ENCODE data around the gene HMCN2. TPM values are rescaled to one million over a fixed set of nuclear protein-coding genes. Genes with fewer than 3 reads are reported as not detected.

Gene HMCN2
- total RNA-seq, 1 donor from 2014 or later: under 0.01 TPM

DNA sequence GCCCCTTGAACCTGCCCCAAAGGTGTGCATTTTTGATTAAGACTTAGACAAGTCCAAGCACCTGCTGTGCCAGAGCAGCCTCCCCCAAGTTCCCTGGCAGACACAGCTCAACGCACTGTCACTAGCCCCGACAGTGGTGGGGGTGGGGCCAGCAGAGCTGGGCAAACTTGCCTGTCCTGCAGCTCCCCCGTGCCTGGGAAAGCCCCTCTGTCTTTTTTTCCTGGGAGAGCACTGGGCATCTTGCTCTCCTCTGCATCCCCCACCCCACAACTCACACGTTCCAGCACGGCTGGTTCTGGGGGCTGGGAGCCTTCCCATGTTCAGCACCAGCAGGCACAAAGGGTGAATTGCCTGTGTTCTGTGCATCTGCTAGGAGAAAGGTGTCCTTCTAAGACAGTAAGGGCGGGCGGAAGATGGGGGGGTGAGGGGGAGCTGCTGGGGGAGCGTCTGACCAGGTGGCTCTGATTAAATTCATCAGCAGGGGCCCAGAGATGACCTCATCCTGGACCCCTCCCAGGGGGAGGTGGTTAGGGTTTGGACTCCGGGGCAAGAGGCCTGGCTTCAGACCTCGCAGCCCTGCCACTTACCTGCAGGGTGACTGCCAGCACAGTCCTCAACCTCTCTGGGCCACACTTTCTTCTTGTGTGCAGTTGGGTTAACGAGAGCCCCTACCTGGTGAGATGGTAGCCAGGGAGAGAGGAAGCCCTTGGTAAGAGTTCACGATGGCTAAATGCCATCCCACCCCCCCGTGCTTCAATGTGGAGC lies 23.5 kb downstream of the HMCN2 start:
- DNase-seq (ENCODE audit: low spot score in 2 of 2): no peak
- FAIRE-seq: no peak

DNA sequence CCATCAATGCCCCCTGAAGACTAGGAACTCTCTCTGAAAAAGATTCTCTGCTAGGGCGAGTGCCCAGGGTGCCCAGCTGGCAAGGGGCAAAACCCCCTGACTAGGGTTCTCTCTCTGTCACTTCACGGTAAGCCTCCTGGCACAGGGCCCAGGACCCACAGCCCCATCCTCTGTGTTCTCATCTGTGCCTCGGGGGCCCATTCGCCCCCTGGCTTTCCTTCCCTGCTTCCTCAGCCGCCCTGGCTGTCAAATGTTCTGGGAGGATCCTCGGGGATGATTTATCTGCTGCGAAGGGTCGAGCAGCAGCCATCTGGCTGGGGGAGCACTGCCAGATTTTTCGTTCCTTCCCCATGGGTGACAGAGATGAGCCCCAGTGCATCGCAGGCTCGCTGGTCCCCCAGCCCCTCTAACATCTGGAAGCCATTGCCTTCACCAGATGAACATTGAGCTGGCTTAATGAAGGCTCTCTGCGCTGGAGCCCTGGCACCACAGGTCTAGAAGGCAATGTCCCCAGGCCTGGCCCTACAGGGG lies 24.2 kb downstream of the HMCN2 start:
- no peak for DNase-seq (ENCODE audit: low spot score in 2 of 2)

DNA sequence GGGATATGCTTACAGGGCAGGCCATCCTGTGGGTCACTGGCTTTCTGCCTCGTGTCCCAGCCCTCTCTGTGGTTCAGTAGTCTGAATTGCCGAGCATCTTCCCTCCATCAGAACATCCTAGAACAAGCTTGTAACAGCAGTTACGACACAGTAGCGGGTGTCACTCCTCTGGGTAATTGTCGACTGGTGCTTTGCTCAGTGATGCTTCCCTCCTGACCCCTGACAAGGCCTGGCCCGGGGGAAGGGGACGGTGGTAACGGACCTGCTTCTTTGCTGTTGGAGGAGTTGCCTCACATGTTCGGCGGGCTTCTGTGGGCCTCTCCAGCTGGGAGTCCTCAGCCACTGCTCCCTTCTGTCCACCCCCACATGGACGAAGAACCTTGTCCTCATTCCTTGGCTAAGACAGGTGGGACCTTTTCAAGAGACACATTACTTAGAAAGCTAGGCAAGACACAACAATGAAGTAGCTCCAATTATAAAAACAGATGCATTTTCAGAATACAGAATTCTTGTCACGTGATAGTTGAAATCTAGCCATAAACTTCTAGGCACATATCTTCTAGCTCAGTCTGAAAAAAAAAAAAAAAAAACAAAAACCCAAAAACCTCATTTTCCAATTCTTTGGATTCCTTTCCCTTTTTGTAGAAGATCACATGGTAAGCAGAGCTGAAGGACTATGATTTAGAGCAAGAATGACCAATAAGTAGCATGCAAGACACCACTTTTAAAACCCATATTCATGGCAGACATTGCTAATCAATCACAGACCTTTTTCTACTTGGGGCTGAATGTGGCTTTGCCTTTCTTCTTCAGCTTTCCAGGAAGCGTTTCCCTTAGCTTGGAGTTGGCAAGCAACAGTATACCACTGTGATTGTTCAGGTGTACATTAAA lies 25.0 kb downstream of the HMCN2 start:
- FAIRE-seq: no peak
- no peak for DNase-seq (ENCODE audit: low spot score in 2 of 2)

More for the DNA sequence above, 24.2 kb downstream of the HMCN2 start:
- no peak for FAIRE-seq

DNA sequence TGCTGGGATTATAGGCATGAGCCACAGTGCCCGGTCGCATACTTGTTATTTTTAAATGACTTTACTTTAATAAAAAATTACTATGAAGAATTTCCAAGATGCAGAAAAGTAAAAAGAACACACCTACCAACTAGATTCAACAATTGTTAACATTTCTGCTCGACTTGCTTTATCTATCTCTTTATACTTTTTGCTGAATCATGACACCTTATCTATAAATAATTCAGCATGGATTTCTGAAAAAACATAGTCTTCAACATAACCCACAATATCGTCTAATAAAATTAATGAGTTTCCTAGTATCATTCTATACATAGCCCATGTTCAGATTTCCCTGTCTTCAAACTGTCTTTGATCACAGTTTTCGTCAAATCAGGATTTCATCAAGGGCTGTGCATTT lies 25.9 kb downstream of the HMCN2 start:
- no peak for FAIRE-seq
- DNase-seq (ENCODE audit: low spot score in 2 of 2): no peak

DNA sequence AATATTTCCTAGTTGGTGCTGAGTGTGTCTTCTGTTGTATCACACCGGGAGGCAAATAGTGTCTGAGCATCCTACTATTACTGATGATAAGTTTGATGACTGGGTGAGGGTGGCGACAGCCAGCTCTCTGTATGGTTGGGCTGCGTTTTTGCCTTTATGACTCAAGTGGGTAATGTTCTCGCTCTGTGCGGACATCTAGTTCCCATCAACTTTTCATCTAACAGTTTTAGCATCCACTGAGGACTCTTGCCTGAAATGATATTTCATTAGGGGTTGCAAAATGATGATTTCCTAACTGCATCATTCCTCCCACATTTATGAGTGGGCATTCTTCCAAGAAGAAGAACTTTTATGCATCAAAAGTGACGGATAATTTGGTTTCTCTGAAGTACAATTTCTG lies 26.5 kb downstream of the HMCN2 start:
- no peak for DNase-seq (ENCODE audit: low spot score in 2 of 2)
- FAIRE-seq: no peak

DNA sequence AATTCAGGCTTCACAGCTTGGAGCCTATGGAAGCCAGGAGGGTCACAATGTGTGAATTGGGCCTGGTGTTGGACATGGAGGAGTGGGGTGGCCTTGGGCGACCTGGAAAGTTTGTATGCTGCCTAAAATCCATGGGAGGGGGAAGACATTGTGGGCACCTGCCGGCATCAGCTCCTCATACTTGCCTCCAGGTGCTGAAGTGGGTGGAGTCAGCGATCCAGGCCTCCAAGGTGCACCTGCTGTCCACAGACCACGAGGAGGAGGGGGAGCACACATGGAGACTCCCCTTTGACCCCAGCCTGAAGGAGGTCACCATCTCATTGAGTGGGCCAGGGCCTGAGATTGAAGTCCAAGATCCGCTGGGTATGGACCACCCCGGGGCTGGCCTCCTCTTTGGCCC lies 29.1 kb downstream of the HMCN2 start:
- FAIRE-seq: no peak
- DNase-seq (ENCODE audit: low spot score in 2 of 2): no peak

DNA sequence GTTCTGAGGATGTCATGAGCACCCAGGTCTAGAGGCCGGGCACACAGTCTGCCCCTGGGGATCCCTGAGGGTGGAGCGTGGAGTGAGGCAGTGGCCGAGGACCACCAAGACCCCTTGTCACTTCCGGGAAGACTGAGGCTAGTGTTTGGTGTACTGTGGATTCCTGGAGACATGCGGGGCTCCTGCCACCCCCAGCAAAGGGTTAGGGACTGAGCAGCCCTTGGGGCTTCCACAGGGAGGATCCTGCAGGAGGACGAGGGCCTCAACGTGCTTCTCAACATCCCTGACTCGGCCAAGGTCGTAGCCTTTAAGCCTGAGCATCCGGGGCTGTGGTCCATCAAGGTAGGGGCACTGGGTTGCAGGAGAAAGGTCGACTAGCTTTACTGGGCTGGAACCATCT lies 29.9 kb downstream of the HMCN2 start:
- DNase-seq (ENCODE audit: low spot score in 2 of 2) (no peak), FAIRE-seq (no peak)

DNA sequence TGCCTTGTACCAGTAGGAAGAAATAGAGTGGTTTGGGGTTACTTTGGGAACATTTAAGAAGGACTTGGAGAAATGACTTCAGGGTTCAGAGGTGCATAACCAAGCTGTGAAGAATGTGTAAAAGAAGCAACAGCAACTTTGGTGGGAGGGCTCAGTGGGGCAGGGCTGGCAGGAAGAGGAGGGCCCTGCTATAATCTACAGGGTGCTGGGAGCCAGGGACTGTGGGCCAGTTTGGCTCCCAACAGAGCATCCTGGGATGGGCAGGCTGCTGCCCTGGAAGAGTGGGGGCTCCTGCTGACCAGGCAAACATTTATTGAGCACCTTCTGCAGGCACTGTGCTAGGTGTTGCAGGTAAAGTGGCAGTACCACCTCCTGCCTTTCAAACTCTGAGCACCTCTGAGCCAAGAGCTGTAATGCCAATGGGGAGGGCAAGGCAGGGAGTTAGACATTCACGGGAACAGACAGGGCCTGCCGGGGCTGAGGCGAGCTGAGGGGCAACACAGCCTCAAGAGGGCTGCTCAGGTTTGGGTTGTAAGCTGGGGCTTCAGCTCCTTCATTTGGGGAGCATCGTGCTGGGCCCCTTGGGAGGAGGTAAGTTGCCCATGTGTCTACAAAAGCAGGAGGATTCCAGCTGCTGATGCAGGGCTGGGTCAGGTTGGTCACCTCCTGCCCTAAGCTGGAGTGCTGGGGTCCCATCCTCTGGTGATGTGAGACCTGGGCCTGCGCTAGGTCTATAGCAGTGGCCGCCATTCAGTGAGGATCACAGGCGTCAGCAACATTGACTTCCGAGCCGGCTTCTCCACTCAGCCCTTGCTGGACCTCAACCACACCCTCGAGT lies 30.6 kb downstream of the HMCN2 start:
- no peak for FAIRE-seq
- no peak for DNase-seq (ENCODE audit: low spot score in 2 of 2)

DNA sequence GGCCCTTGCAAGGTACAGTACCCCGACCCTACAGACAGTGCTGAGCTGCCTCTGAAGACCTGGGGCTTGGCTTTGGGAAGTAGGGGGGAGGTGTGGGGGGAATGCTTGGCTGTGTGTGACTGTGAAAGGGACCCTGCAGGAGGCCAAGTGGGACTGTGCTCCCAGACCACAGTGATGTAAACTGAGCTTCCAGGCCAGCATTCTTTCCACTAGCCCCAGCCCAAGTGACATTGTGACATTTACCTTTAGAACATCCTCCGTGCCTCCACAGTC lies 31.2 kb downstream of the HMCN2 start:
- FAIRE-seq (no peak), DNase-seq (ENCODE audit: low spot score in 2 of 2) (no peak)

DNA sequence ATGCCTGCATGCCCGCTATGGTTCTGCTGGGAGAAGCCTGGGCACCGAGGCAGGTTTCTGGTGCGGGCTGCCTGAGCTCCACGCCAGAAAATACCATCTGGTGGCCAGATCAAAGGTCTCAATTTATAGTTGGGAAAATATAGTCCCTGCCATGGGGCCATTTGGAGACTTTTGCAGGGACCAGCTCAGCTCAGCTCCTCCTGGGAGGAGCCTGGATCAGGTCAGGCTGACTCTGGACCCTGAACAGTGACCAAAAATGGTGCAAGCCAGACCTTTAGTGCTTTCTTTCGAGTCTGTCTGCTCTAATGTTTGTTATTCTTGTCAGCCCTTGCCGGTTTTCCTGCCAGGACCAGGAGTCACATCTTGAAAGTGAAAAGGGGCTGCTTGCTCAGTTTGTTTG lies 31.8 kb downstream of the HMCN2 start:
- DNase-seq (ENCODE audit: low spot score in 2 of 2): no peak
- FAIRE-seq: no peak

DNA sequence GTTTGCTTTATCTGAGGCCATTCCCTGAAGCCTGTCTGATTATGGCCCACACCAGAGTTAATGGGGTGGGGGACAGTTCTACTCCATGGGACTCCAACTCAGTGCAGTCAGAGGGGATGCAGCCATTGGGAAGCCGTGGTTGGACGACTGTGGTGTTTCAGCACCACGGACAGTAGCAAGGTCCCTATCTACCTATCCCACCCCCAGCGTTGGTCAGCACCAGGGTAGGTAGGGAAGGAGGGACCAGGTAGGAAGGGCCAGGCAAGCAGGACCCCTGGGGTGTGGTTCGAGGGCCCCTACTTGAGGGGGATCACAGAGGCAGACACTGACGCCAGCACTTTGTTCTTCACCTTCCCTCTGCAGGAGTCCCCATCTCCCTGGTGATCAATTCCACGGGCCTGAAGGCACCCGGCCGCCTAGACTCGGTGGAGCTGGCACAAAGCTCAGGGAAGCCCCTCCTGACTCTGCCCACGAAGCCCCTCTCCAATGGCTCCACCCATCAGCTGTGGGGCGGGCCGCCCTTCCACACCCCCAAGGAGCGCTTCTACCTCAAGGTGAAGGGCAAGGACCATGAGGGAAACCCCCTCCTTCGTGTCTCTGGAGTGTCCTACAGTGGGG lies 33.2 kb downstream of the HMCN2 start:
- no peak for FAIRE-seq

DNA sequence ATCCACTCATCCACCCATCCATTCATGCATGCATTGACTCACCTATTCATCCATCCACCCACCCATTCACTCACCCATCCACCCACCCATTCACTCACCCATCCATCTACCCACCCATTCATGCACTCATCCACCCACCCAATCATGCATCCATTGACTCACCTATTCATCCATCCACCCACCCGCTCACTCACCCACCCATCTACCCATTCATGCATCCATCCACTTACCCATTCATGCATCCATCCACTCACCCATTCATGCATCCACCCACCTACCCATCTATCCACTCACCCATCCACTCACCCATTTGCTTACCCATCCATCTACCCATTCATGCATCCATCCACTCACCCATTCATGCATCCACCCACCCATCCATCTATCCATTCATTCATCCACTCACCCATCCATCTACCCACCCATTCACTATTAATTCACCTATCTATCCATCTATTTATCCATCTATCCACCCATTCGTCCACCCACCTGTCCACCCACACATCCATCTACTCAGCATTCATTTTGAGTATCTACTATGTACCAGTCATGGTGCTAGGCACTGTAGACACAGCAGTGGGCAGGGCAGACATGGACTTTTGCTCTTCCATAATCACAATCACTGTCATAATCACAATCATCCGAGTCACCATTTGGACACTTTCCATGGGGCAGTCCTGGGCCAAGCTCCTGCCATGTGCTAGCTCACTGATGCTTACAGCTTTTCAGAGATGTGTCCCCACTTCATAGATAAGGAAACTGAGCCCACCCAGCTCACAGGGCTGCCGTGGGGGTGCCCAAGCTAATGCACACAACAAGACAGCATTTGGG lies 34.4 kb downstream of the HMCN2 start:
- DNase-seq (ENCODE audit: low spot score in 2 of 2) (no peak), FAIRE-seq (no peak)

More for the DNA sequence above, 33.2 kb downstream of the HMCN2 start:
- no peak for DNase-seq (ENCODE audit: low spot score in 2 of 2)

DNA sequence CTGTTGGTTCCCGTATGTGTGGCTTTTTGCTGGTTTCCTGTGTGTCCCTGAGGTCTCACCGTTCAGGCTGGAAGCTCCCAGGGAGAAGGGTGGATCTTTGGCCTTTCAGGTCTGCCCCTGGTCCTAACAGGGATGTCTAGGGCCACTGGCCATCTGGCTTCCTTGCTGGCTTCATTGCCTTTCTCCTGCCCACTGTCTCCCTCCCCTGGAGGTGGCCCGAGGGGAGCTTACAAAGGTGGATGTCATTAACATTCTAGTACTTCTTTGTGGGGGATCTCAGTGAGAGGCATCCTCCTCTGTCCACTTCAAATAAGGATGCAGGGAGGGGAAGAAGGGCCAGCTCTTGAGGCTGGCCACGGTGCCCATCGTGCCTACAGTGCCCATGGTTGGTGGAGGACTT lies 35.2 kb downstream of the HMCN2 start:
- DNase-seq (ENCODE audit: low spot score in 2 of 2) (no peak), FAIRE-seq (no peak)

DNA sequence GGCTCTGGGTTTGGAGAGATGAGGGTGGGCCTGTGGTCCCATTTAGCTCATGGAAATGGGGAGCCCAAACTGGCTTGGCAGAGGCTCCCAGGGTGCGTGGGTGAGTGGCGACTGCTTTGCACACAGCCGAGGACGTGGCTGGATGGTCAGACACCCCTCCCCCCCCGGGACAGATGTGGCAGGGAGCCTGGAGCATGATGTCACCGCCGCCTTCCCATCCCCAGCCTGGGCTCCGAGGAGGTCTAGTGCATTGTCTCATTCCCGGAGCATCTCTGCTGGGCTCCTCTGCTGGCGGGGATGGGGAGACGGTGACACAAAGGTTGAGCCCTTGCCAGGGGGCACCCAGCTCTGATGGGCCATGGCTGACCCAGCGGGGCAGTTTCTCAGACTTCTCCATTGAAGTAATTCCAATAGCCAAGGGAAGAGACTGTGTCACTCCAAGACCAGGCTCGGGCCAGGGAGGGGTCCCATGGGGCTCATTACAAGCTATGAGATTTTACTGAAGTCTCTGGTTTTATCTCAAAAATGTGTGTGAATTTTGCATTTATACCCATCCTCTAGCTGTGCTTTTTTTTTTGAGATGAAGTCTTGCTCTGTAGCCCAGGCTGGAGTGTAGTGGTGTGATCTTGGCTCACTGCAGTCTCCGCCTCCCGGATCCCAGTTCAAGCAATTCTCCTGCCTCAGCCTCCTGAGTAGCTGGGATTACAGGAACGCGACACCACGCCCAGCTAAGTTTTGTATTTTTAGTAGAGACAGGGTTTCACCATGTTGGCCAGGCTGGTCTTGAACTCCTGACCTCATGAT lies 36.1 kb downstream of the HMCN2 start:
- DNase-seq (ENCODE audit: low spot score in 2 of 2) (no peak), FAIRE-seq (no peak)

DNA sequence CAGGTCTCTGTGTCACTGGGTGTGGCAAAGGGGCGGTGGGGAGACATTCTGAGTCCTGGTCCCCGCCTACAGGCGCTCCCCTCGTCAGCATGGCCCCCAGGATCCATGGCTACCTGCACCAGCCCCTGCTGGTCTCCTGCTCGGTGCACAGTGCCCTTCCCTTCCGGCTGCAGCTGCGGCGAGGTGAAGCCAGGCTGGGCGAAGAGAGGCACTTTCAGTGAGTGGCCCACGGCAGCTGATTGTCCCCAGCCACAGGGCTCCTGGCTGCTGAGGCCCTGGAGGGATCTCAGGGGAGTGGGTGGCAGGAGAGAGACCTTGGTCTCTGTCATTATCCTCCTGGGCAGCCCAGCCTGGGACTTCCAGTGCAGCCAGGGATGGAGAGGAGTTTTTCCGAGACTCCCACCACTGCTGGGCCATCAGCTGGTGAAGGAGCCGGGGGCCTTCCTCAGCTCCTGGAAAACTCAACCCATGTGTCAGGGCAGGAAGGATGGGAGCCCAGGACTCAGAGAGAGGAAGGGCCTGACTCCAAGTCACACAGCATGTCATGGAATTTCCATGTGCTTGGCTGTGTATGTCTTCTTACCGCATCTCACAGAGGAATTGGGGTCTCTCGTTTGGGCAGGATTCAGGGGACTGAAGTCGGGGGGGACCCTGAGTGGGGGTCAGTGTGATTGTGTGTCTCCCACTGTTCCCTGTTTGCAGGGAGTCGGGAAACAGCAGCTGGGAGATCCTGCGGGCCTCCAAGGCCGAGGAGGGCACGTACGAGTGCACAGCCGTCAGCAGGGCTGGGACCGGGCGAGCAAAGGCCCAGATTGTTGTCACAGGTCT lies 37.4 kb downstream of the HMCN2 start:
- DNase-seq (ENCODE audit: low spot score in 2 of 2) (no peak), FAIRE-seq (no peak)

DNA sequence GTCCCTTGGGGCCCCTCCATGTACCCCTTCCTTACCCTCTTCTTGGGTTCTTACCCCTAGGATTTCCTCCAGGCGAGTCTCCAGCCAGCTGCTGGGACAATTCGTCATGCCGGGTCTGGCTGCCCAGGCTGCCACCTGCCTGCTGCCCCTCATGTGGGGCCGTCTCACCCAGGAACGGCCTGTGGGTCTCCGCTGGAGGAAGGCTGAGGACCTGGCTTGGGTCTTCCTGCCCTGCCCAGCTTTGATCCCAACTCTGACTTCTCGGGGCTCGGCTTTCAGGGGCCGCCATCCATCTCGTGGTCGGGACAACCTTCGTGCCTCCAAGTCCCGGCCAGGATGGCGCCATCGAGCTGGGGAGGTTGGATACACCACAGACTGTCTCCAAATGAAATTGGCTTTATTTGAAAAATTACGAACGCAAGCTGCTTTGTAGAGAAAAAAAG lies 38.1 kb downstream of the HMCN2 start:
- FAIRE-seq (no peak), DNase-seq (ENCODE audit: low spot score in 2 of 2) (no peak)

DNA sequence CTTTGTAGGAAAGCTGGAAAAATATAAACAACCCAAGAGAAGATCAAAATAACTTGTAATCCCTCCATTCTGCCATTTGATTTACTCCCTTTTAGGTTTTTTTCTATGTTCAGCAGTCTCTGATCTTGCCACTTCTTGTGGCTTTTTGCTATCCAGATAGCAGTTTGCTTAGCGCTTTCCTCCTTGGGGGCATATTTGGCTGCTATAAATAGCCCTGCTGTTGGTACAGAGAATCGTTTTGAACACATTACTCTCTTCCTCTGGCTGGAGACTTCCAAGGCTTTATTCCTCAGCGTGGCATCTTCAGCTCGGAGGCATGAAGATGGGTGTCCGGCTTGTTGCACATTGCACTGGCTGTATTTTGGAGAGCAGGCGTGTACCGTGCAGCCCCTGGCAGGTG lies 38.6 kb downstream of the HMCN2 start:
- no peak for FAIRE-seq
- DNase-seq (ENCODE audit: low spot score in 2 of 2): peak in 1 of 2 donors; percentile 42

DNA sequence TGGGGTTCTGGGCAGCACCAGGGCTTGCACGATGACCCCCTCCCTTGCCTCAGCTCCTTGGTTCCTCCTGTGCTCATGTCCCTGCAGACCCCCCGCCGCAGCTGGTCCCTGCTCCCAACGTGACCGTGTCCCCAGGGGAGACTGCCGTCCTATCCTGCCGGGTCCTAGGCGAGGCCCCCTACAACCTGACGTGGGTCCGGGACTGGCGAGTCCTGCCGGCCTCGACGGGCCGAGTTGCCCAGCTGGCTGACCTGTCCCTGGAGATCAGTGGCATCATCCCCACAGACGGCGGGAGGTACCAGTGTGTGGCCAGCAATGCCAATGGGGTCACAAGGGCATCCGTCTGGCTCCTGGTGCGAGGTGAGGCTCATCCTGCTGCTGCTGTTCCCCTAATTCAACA lies 39.1 kb downstream of the HMCN2 start:
- FAIRE-seq (no peak), DNase-seq (ENCODE audit: low spot score in 2 of 2) (no peak)

All from frontal cortex (tissue), 4 donors.